Type B pancreatic cell (in vitro differentiated cells): ENCODE data around the gene C12orf60. TPM values are rescaled to one million over a fixed set of nuclear protein-coding genes. Genes with fewer than 3 reads are reported as not detected.

ENCODE experiments used
- DNase-seq: peaks from one replicate; pipeline ENCODE4 v3.0.0; 2021; ENCODE audit warnings: mixed read lengths; ENCODE audit not compliant: unreplicated experiment; ENCODE audit errors: extremely low spot score
- H3K27ac Mint-ChIP-seq: 2 replicates; pipeline ENCODE4 v1.8.0; 2021; ENCODE audit warnings: mild to moderate bottlenecking, mixed read lengths
- H3K27me3 Mint-ChIP-seq: 2 replicates; pipeline ENCODE4 v1.8.0; 2021; ENCODE audit warnings: mixed read lengths
- H3K36me3 Mint-ChIP-seq: 2 replicates; pipeline ENCODE4 v1.8.0; 2021; ENCODE audit warnings: mixed read lengths
- H3K4me1 Mint-ChIP-seq: one replicate; pipeline ENCODE4 v1.8.0; 2021; ENCODE audit warnings: mixed read lengths; ENCODE audit not compliant: unreplicated experiment
- H3K4me3 Mint-ChIP-seq: 2 replicates; pipeline ENCODE4 v1.8.0; 2021; ENCODE audit warnings: mild to moderate bottlenecking, mixed read lengths
- H3K9me3 Mint-ChIP-seq: 2 replicates; pipeline ENCODE4 v1.8.0; 2021; ENCODE audit warnings: mixed read lengths
- CTCF ChIP-seq: fragments of 200-600 bp; sonication (generic); conservative IDR thresholded peaks from 2 replicates; pipeline ENCODE4 v1.5.0; 2021; ENCODE audit warnings: antibody characterized with exemption, mild to moderate bottlenecking
- total RNA-seq: library from RNA; stranded (reverse); gene quantifications from 2 replicates; pipeline ENCODE4 v1.2.1, GENCODE V29; 2021; ENCODE audit warnings: low replicate concordance

C12orf60 gene
- total RNA-seq, 1 donor from 2014 or later: 2.7 TPM

DNA sequence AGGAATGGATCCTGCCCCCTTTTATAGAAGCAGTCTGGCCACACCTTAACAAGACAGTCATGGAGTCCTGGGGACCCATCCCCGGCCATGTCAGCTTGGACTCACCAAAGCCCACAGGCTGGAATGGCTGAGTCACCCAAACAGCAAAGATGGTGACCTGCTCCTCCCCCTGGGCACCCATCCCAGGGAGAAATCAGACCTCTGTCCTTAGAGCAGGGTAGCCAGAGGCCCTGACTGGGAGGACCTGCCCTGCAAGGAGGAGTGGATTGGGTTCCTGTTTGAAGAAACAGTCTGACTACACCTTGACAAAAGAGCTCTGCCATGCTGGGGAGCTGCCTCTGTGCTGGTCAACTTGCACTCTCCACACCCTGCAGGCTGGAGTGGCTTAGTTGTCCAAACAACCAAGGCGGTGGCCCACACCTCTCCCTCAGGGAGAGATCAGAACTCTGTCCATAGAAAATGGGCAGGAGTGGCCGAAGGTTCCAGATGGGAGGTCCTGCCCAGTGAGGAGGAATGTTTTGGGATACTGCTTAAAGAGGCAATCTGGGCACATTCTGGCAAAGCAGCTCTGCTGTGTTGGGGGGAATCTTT is 65.5 kb downstream of the C12orf60 start:
- Mint-ChIP-seq H3K4me1 (no peaks in the 10 kb centered on the region), H3K4me3 (no peak overlapping the region), H3K9me3 (peaks cover 14% of the 10 kb centered on the region), H3K27me3 (peaks cover 16% of the 10 kb centered on the region), H3K27ac (no peak overlapping the region), H3K36me3 (peaks cover 18% of the 10 kb centered on the region)
- TF ChIP-seq CTCF: no peak
- no peak for DNase-seq

DNA sequence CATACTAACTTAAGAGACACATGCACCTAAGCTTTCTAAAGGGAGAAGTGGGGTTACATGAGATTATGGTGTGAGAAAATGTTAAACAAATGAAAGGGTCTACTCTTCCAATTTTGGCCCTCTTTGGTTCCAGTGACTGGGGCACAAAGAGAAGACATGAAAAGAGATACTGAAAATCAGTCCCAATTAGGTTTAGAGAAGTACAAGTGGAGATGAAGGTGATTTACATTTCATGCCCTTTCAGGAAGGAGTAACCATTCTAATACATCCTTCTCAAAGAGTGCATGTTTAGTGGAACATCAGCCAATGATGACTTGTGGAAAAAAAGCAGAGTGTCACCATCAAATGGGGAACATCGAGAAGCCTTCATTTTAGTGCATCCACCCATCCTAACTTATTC is 67.8 kb downstream of the C12orf60 start:
- peaks cover 5% of the 10 kb centered on the region for H3K27me3 Mint-ChIP-seq
- H3K4me1 Mint-ChIP-seq: no peaks in the 10 kb centered on the region
- no peak overlapping the region for H3K4me3 Mint-ChIP-seq
- no peak overlapping the region for H3K27ac Mint-ChIP-seq
- H3K9me3 Mint-ChIP-seq: peaks cover 7% of the 10 kb centered on the region
- no peak for DNase-seq
- H3K36me3 Mint-ChIP-seq: peaks cover 8% of the 10 kb centered on the region
- TF ChIP-seq CTCF: no peak

DNA sequence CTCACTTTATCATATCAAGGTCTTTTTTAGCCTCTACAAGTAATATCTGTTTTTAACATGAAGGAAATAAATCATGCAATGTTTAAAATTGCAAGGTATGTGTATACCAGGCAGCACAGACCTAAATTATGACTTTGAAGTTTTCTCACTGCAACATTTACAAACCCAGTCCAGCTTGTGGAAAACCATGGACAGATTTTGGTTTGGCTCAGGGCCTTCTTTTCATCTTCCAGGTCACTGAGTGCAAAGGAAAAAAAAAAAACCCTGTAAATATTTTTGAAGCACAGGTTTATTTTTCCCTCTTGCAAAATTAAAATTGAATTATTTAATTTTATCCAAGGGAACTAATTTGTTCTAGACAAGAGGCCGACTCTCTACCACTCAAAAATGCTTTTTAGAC is 68.4 kb downstream of the C12orf60 start:
- Mint-ChIP-seq H3K27me3 (peaks cover 5% of the 10 kb centered on the region), H3K4me3 (no peak overlapping the region), H3K27ac (no peak overlapping the region), H3K4me1 (no peaks in the 10 kb centered on the region), H3K36me3 (peaks cover 8% of the 10 kb centered on the region), H3K9me3 (peaks cover 7% of the 10 kb centered on the region)
- TF ChIP-seq CTCF: no peak
- DNase-seq: no peak

DNA sequence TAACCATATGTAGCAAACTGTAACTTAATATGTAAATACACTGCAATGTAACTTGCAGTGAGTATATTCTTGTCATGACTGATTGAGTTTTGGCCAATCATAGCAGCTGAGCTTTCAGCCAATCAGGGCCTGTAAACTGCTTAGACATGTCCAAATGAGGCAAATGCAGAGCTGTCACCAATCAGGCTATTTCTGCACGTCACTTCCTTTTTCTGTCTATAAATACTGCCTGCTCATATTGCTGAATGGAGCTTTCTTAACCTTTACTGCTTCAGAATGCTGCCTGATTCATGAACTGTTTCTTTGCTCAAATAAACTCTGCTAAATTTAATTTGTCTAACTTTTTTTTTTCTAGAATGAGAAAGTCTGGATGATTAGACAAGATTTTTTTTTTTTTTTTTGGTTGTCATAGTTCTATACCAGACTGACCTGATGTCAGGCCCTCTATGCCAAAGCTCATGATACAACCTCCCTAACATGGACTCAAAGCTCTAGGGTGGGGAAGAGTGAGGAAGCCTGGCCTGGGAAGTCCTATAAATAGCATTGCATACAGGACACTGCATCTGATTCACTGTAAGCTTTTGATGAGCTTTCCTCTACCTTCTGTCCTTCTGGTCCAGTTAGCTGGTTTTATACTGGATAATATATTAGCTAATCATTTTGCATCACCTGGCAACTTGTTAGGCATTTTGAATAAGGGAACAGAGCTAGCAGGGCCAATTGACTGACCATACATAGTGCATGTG is 70.1 kb downstream of the C12orf60 start:
- H3K4me3 Mint-ChIP-seq: no peak overlapping the region
- no peaks in the 10 kb centered on the region for H3K9me3 Mint-ChIP-seq
- H3K27me3 Mint-ChIP-seq: peaks cover 3% of the 10 kb centered on the region
- no peaks in the 10 kb centered on the region for H3K4me1 Mint-ChIP-seq
- no peaks in the 10 kb centered on the region for H3K36me3 Mint-ChIP-seq
- H3K27ac Mint-ChIP-seq: no peak overlapping the region
- TF ChIP-seq CTCF: no peak
- DNase-seq: no peak

Other genes starting within 250 kb of the C12orf60 start
- gene PLBD1, start 235.8 kb upstream of the C12orf60 start, total RNA-seq: 21.1 and 30.5 TPM in 2 replicates
- gene GUCY2C, start 107.1 kb upstream of the C12orf60 start, total RNA-seq: 2.1 and 21.2 TPM in 2 replicates
- 86.3 and 134 TPM in 2 replicates for gene WBP11, start 192 bp upstream of the C12orf60 start, total RNA-seq
- not detected in 2 replicates for gene SMCO3, start 10.5 kb downstream of the C12orf60 start, total RNA-seq
- gene ART4, start 39.9 kb downstream of the C12orf60 start, total RNA-seq: 0.22 and 0.81 TPM in 2 replicates
- gene MGP, start 82.2 kb downstream of the C12orf60 start, total RNA-seq: 5.4 and 41.1 TPM in 2 replicates
- gene ERP27, start 134.9 kb downstream of the C12orf60 start, total RNA-seq: 12.4 and 42.3 TPM in 2 replicates
- gene ARHGDIB, start 157.9 kb downstream of the C12orf60 start, total RNA-seq: 17.0 and 60.8 TPM in 2 replicates
- gene PDE6H, start 169.4 kb downstream of the C12orf60 start, total RNA-seq: not detected in 2 replicates